Liver (tissue), 9 donors: ENCODE data around the gene TRIM41. TPM values are rescaled to one million over a fixed set of nuclear protein-coding genes. Genes with fewer than 3 reads are reported as not detected.

ENCODE experiments used
- DNase-seq: peaks from one replicate; pipeline ENCODE4 v3.0.0-alpha.2; 2017; ENCODE audit warnings: low spot score
- H3K27ac ChIP-seq, 2 donors: one replicate each; pipeline ENCODE4 v1.7.0; 2013; ENCODE audit warnings: inconsistent platforms in 2 of 2, low read length in 2 of 2, control low read depth in 1 of 2, low read depth in 1 of 2, mild to moderate bottlenecking in 1 of 2
- H3K27me3 ChIP-seq, 4 donors: one replicate each; pipeline versions ENCODE4 v1.6.1 to v1.7.0; 2013; ENCODE audit warnings: low read length in 3 of 4, inconsistent platforms in 1 of 4, mild to moderate bottlenecking in 1 of 4, moderate library complexity in 1 of 4; ENCODE audit not compliant: control insufficient read depth in 4 of 4, insufficient read depth in 4 of 4
- H3K36me3 ChIP-seq, 4 donors: one replicate each; pipeline versions ENCODE4 v1.6.1 to v1.7.0; 2013; ENCODE audit warnings: low read length in 3 of 4, mild to moderate bottlenecking in 3 of 4, low read depth in 1 of 4, moderate library complexity in 1 of 4; ENCODE audit not compliant: control insufficient read depth in 4 of 4, insufficient read depth in 3 of 4
- H3K4me1 ChIP-seq, 4 donors: one replicate each; pipeline versions ENCODE4 v1.6.1 to v1.7.0; 2013; ENCODE audit warnings: low read length in 3 of 4, mild to moderate bottlenecking in 3 of 4, moderate library complexity in 1 of 4; ENCODE audit not compliant: control insufficient read depth in 4 of 4, insufficient read depth in 4 of 4
- H3K4me3 ChIP-seq, 3 donors: one replicate each; pipeline versions ENCODE4 v1.6.1 to v1.7.0; 2013; ENCODE audit warnings: low read length in 3 of 3, control low read depth in 1 of 3, low read depth in 1 of 3, mild to moderate bottlenecking in 1 of 3
- H3K9ac ChIP-seq, 2 donors: one replicate each; pipeline ENCODE4 v1.7.0; 2013; ENCODE audit warnings: low read length in 2 of 2, mild to moderate bottlenecking in 2 of 2, moderate library complexity in 2 of 2, control low read depth in 1 of 2, low read depth in 1 of 2
- H3K9me3 ChIP-seq, 4 donors: one replicate each; pipeline versions ENCODE4 v1.6.1 to v1.7.0; 2013; ENCODE audit warnings: low read length in 3 of 4; ENCODE audit not compliant: control insufficient read depth in 4 of 4
- EGR1 ChIP-seq, 2 donors: IDR thresholded peaks; 2 replicates each; pipeline ENCODE4 v1.6.1; 2016 to 2018; ENCODE audit warnings: antibody characterized with exemption in 2 of 2, low read depth in 2 of 2
- FOXA2 ChIP-seq: IDR thresholded peaks from 2 replicates; pipeline ENCODE4 v1.6.1; 2016; ENCODE audit warnings: antibody characterized with exemption
- GABPA ChIP-seq, 2 donors: IDR thresholded peaks in 1 of 2; conservative IDR thresholded peaks in 1 of 2; 2 replicates each; pipeline ENCODE4 v1.6.1; 2016; ENCODE audit warnings: antibody characterized with exemption in 2 of 2, mild to moderate bottlenecking in 1 of 2, moderate library complexity in 1 of 2
- HNF4A ChIP-seq, 2 donors: conservative IDR thresholded peaks; 2 replicates each; pipeline ENCODE4 v1.6.1; 2016; ENCODE audit warnings: antibody characterized with exemption in 2 of 2, mild to moderate bottlenecking in 2 of 2
- HNF4G ChIP-seq: IDR thresholded peaks from 2 replicates; pipeline ENCODE4 v1.6.1; 2016; ENCODE audit warnings: antibody characterized with exemption
- MAX ChIP-seq: IDR thresholded peaks from 2 replicates; pipeline ENCODE4 v1.6.1; 2016; ENCODE audit warnings: antibody characterized with exemption
- NR2F2 ChIP-seq: IDR thresholded peaks from 2 replicates; pipeline ENCODE4 v1.6.1; 2016; ENCODE audit warnings: antibody characterized with exemption
- RAD21 ChIP-seq, 2 donors: IDR thresholded peaks; 2 replicates each; pipeline ENCODE4 v1.6.1; 2016; ENCODE audit warnings: antibody characterized with exemption in 2 of 2, mild to moderate bottlenecking in 2 of 2
- REST ChIP-seq: IDR thresholded peaks from 2 replicates; pipeline ENCODE4 v1.6.1; 2016; ENCODE audit warnings: antibody characterized with exemption, mild to moderate bottlenecking
- RXRA ChIP-seq, 2 donors: IDR thresholded peaks; 2 replicates each; pipeline ENCODE4 v1.6.1; 2017 to 2018; ENCODE audit warnings: antibody characterized with exemption in 2 of 2, mild to moderate bottlenecking in 1 of 2
- SP1 ChIP-seq: IDR thresholded peaks from 2 replicates; pipeline ENCODE4 v1.6.1; 2018; ENCODE audit warnings: antibody characterized with exemption, mild to moderate bottlenecking
- TAF1 ChIP-seq: conservative IDR thresholded peaks from 2 replicates; pipeline ENCODE4 v1.6.1; 2016; ENCODE audit warnings: antibody characterized with exemption, mild to moderate bottlenecking
- YY1 ChIP-seq: IDR thresholded peaks from 2 replicates; pipeline ENCODE4 v1.6.1; 2016; ENCODE audit warnings: antibody characterized with exemption, mild to moderate bottlenecking
- ZBTB33 ChIP-seq: IDR thresholded peaks from 2 replicates; pipeline ENCODE4 v1.6.1; 2016; ENCODE audit warnings: antibody characterized with exemption
- WGBS: extraction: QIAGEN DNeasy Blood & Tissue Kit; methylation state at CpG from one replicate; pipeline ENCODE4 v1.1.7; 2013; 5-methylcytosine and 5-hydroxymethylcytosine counted together
- polyA plus RNA-seq, 2 donors: library from polyadenylated mRNA; stranded (reverse) in 1 of 2; unstranded in 1 of 2; fragments of 200-250 nt in 1 of 2; fragments of >200 nt in 1 of 2; fragmentation: Nextera tagmentation in 1 of 2; extraction: Ambion mirVana in 1 of 2; gene quantifications; one replicate each; pipeline versions ENCODE4 v1.2.1 to v1.2.3, GENCODE V29; 2013 to 2015
- total RNA-seq, 2 donors: library from RNA; depleted of rRNA; stranded (reverse); fragments of >200 nt; gene quantifications; one replicate each; pipeline ENCODE4 v1.2.3, GENCODE V29; 2014
- donor health status: healthy.
- donor health status: healthy.
- donor health status: healthy.
- donor health status: healthy.
- donor health status: healthy.

The TRIM41 gene
- total and polyA plus RNA-seq, 4 donors = 2.8 to 14.1 (median 11.0) TPM

GRCh38 chr5:181197326-181197951 is 25.6 kb upstream of the TRIM41 start:
- no peak overlapping the region for H3K27ac ChIP-seq
- no peak overlapping the region for H3K9ac ChIP-seq
- no peaks in the 10 kb centered on the region for H3K9me3 ChIP-seq
- no peaks in the 10 kb centered on the region for H3K27me3 ChIP-seq
- H3K36me3 ChIP-seq = no peaks in the 10 kb centered on the region
- no peak overlapping the region for H3K4me3 ChIP-seq
- peaks cover 0 to 7% (median 2%) of the 10 kb centered on the region in 4 donors for H3K4me1 ChIP-seq
- DNase-seq = no peak
- 69% methylated on average over 8 of the region's 8 CpGs for WGBS
- no peak for TF ChIP-seq ZBTB33
- no peak for TF ChIP-seq YY1
- no peak for TF ChIP-seq MAX
- TF ChIP-seq RXRA (IDR thresholded peaks at IDR 0.05) = no peak
- TF ChIP-seq HNF4A (conservative IDR thresholded peaks at IDR 0.05) = no peak
- no peak for TF ChIP-seq RAD21 (IDR thresholded peaks at IDR 0.05)
- no peak for TF ChIP-seq TAF1
- no peak for TF ChIP-seq REST
- no peak for TF ChIP-seq HNF4G
- no peak for TF ChIP-seq NR2F2
- TF ChIP-seq FOXA2 = no peak
- TF ChIP-seq SP1 = no peak
- no peak for TF ChIP-seq GABPA (IDR thresholded peaks at IDR 0.05 in 1 of 2, conservative IDR thresholded peaks at IDR 0.05 in 1 of 2)
- no peak for TF ChIP-seq EGR1 (IDR thresholded peaks at IDR 0.05; ENCODE audit: low read depth in 2 of 2)

GRCh38 chr5:181198106-181198685 is 24.9 kb upstream of the TRIM41 start:
- no peaks in the 10 kb centered on the region for H3K36me3 ChIP-seq
- no peaks in the 10 kb centered on the region for H3K9me3 ChIP-seq
- 79% methylated on average over 12 of the region's 12 CpGs for WGBS
- H3K4me3 ChIP-seq = no peak overlapping the region
- no peak overlapping the region for H3K27ac ChIP-seq
- no peak for DNase-seq
- no peaks in the 10 kb centered on the region for H3K27me3 ChIP-seq
- no peak for TF ChIP-seq FOXA2
- TF ChIP-seq HNF4G = no peak
- TF ChIP-seq MAX = no peak
- H3K9ac ChIP-seq = no peak overlapping the region
- peaks cover 0 to under 1% (median under 1%) of the 10 kb centered on the region in 4 donors for H3K4me1 ChIP-seq
